M059J (cell line): Measurements from ENCODE around the gene CERT1. TPM values are rescaled to one million over a fixed set of nuclear protein-coding genes. Genes with fewer than 3 reads are reported as not detected.
"Not testable (repeated sequence)": the region's sequence is repeated elsewhere in the genome, so short reads cannot be mapped to it uniquely, and the experiment has no call there.

Experiments used
- DNase-seq: peaks from one replicate; pipeline ENCODE4 v3.0.0-alpha.2; 2012; ENCODE audit warnings: low read depth
- total RNA-seq: library from RNA; depleted of rRNA; stranded (reverse); fragments of >200 nt; shearing (Covaris generic); gene quantifications from 2 replicates; pipeline ENCODE4 v1.2.3, GENCODE V29; 2014; rRNA removed

CERT1 gene
- total RNA-seq, 1 experiment from 2014 or later, result 13.3 TPM

DNA sequence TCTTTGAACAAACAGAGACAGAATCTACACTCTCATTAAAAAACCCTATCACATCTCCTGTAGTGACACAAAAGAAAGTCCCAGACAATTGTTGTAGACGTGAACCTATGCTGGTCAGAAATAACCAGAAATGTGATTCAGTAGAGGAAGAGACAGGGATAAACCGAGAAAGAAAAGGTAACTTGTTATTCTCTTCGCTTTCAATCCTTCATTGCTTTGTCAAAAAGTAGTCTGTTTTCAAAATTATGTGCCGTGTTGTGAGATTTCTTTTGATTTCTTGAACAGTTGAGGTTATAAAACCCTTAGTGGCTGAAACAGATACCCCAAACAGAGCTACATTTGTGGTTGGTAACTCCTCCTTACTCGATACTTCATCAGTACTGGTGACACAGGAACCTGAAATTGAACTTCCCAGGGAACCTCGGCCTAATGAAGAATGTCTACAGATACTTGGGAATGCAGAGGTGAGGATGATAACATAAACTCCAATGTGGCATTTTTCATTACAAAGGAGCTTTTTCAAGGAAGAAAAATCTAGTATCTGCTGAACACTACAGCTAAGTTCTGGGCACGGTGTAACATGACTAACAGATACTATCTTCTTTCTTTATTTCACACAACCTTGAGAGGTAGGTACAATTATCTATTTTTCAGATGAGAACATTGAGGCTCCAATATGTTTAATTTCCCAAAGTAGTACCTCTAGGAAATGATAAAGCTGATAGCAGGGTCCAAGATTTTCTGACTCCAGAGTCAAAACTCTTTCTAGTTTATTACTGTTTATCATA lies 160.1 kb downstream of the CERT1 start:
- DNase-seq, result no peak

DNA sequence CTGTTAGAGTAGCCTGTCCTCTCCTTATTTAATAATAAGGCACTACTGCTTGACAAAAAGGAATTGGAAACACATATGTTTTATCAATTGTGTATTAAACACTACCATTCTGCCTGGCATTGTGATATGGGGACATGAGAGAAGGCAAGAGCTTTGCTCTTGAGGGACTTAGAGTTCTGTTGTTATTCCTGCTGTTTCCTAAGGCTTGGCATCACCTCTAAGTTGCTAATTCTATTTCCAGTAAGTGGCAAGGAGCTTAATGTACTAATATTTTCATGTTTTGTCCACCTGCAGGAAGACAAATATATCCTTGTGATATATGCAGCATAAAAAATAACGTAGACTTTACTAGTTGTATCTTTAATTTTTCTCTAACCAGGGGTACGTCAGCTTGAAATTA lies 161.8 kb downstream of the CERT1 start:
- DNase-seq, result no peak

DNA sequence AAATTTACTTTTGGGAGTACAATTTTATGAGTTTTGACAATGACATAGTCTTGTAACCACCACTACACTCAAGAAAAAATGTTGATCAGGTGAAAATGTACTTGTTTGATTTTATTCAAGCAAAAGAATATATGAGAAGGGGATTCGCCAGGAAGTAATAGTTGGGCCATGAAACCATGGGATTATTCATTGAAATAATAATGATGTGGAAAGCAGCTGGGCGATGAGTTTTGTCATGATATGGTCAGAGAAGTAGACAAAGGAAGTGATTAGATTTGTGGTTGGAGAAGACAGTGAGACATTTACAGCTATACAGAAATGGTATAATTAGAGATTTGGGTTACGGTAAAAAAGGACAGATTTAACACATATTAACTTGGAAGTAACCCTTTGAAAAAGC lies 163.2 kb downstream of the CERT1 start:
- no peak for DNase-seq

DNA sequence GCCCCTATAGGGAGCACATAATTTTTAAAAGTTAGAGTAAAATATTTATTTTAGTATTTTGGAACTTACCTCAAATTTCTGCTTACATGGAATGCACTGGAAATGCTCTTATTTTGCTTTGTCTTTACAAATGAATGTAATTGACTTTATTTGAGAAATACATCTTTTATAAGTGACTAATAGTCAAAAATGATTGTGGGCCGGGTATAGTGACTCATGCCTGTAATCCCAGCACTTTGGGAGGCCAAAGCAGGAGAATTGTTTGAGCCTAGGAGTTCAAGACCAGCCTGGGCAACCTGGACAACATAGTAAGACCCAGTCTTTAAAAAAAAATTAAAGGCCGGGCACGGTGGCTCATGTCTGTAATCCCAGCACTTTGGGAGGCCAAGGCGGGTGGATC lies 168.6 kb downstream of the CERT1 start:
- DNase-seq, result peak; percentile 32

DNA sequence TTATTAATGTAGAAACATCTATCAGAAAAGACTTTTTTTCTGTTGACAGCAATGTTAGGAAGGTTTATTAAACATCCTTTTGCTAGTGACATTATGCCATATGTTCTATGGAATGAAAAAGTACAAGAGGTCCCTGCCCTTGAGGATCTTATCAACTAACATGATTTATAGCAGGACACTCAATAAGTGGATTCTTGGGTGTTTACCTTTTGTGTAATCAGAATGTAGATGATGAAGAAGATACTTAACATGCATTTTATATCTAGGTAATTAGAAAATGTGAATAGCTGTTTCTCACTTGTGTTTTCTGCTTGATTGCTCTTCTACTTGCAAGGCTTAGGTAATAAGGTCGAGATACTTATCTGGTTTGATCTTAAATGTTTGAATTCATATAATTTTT lies 169.5 kb downstream of the CERT1 start:
- DNase-seq, result no peak

DNA sequence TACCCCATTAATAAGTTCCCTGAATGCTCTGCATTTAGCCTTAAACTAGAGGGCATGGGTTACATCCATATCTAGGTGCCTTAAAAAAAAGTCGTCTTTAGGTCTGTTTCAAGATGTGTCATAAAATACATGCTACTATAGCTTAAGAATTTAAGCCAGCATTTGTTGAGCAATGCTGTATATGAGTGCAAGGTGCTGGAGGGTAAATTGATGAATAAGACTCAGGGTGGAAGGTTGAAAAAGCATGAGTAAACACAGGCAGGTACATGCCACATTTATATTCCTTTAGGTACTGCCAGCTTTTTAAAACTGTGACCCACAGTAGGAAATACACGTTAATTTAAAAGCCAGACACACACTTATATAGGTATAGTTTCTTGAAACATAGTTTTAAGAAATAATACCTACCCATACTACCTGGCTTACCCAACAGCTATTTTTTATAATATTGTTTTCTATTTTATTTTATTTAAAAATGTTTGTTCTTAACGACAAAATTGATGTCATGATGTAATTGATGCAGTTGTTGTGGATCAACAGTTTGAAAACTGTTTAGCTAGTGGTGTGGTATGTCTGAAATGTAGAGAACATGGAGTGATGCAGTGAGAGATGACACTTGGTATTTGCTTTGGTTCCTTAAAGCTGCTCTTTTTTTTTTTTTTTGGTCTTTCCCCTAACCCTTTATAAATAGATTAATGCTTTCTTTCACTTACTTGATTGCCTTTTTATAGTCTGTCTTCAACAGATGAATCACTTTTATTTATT lies 170.5 kb downstream of the CERT1 start:
- no peak for DNase-seq

DNA sequence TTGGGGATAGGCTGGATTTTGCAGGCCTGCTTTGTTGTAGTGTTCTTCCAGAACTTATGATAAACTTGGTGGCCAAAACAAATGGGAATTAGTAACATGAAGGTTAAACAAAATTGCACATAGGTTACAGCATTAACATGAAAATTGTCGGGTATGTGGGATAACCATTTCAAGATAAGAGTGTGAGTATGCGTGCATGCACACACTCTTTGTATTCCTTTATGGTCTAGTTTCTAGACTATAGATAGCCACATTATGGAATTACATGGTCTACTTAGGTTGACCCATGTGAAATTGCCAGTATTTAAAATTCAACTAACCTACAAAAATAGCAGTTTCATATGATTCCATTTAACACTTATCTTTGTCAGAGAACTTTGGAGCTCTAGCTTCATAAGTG lies 173.0 kb downstream of the CERT1 start:
- no peak for DNase-seq

DNA sequence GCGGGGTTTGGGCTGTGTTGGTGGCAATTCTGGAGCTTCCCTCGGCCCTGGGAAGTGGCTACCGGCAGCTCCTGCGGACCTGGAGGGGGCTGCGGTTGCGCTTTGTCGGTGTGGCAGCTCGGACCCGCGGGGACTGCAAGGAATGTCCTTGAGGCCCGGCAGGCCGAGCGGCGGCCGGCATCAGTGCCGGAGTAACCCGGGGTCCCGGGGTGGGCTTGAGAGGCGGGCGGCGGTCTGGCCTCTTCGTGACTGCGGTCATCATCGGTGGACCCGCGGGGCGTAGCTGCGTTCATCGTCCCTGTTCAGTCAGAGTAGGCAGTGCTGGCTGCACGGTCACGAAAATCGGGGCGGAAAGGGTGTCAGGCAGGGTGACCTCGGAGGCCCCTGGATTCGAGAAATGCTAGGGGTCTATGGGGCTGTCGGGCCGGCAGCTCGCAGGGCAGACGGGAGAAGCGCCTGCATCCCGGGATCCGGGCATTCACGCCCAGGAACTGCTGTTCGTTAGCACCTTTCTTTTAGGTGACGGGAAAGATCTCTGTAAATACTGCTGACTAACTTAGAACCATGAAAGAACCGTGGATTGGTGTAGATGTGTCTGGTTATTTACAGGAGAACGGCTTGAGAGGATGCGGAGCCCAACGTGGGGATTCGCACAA lies 173.9 kb downstream of the CERT1 start:
- peak; percentile 34 for DNase-seq

DNA sequence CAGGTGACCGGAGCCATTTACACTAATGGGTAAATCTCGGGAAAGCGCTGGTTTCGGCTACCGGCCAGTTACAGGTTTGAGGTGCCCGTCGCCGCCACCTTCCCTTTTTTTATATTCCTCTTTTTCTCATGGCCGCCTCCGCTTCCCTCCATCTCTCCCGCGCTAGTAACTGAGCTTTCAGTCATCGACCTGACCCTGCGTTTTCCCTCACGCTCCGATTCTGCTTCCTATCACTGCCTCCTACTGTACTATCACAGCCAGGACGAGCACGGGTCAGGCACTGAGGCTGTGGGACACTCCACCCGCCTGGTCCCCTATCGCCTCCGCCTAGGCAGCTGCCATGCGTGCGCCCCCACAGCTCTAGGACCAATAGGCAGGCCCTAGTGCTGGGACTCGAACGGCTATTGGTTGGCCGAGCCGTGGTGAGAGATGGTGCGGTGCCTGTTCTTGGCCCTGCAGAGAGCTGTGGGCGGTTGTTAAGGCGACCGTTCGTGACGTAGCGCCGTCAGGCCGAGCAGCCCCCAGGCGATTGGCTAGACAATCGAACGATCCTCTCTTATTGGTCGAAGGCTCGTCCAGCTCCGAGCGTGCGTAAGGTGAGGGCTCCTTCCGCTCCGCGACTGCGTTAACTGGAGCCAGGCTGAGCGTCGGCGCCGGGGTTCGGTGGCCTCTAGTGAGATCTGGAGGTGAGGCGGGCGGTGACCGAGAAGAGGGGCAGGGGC lies 174.7 kb downstream of the CERT1 start, which contains the start of gene HMGCR:
HMGCR (plus strand) TSS at position 606 of the 722 bp plus-strand sequence. CDS start 5,386 bp downstream, outside the sequence.
- DNase-seq, result peak; percentile 100

DNA sequence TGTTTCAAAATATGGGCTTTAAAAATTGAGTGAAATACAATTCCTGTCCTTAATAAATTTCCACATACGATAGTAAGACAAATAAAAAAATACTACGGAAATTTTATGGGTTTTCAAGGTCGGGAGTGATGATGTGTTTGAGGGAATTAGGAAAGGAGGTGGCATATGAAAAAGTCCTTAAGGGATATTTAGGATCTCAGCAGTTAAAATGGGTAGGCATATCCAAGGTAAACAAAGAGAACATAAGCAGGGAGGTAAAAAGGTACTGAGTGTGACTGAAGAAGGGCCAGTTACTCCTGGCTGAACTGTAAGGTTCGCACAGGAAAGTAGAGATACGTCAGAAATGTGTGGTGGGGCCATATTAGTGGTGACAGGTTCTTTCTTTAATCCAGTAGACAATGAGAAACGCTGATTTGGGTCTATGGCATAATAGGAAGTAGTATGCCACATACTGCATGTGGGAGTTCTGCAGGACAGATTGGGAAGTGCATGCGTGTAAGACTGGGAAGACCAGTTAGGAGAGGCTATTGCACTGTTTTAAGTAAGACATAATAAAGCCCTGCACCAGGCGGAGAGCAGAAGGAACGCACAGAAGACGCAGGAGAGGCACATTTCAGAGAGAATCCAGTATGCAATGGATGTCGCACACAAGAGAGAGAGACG lies 175.3 kb downstream of the CERT1 start:
- DNase-seq, result peak; percentile 82

DNA sequence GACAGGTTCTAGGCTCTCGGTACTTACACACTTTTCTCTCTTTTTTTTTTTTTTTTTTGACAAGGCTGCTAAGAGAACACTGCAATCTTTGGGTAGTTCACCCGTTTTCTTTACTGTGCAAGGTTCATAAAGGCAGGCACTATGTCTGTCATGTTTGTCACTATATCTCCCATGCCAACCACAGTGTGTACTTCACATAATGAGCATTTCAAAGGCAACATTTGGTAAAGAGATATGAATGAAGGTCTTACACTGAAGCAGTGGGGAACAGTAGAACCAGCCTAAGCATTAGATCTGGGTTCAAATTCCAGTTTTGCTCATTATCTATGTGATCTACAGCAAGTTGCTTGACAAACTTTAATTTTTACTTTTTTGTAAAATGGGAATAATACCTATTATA lies 175.9 kb downstream of the CERT1 start:
- no peak for DNase-seq

DNA sequence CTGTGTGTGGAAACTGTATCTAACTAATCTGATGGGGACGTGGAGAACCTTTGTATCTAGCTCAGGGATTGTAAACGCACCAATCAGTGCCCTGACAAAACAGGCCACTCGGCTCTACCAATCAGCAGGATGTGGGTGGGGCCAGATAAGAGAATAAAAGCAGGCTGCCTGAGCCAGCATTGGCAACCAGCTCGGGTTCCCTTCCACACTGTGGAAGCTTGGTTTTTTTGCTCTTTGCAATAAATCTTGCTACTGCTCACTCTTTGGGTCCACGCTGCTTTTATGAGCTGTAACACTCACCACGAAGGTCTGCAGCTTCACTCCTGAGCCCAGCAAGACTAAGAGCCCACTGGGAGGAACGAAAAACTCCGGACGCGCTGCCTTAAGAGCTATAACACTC lies 177.0 kb downstream of the CERT1 start:
- DNase-seq, result not testable (repeated sequence)

DNA sequence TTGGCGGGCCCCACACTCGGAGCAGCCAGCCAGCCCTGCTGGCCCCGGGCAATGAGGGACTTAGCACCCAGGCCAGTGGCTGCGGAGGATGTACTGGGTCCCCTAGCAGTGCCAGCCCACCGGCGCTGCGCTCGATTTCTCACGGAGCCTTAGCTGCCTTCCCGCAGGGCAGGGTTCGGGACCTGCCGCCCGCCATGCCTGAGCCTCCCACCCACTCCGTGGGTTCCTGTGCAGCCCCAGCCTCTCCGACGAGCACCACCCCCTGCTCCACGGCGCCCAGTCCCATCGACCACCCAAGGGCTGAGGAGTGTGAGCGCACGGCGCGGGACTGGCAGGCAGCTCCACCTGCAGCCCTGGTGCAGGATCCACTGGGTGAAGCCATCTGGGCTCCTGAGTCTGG lies 177.7 kb downstream of the CERT1 start:
- DNase-seq, result not testable (repeated sequence)

DNA sequence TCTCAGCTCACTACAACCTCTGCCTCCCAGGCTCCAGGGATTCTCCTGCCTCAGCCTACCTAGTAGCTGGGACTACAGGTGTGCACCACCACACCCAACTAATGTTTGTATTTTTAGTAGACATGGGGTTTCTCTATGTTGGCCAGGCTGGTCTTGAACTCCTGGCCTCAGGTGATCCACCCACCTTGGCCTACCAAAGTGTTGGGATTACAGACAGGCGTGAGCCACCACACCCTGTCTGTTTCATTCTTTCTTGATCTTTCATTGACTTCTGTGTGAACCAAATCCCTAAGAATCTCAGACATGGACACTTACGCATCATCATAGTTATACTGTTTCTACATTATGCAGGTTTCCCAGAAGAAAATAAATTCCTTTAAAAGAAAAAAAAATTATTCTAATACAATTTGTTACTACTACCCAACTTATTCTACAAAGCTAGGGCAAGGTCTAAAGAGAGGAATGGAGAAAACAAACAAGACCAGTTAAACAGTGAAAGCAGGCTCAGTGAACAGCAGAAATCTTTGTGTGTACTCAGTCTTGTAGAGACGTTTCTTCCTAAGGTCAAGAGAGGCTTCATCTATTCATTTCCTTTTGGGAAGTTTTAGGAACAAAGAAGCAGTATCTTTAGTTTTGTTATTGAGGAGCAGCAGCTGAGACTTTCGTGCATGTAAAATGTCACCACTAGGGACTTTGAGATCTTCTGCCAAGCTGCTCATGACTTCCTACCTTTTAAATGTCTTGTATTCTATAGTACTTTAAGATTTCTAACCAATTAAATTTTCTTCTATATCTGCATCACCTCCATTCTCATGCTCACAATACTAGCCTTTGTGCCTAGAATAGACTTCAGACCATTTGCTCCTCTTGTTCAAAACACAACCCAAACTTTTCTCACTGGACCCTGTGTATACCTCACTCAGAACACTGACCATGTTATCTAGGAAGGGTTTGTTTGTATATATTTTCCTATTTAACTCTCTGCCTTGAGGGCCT lies 180.0 kb downstream of the CERT1 start:
- no peak for DNase-seq

DNA sequence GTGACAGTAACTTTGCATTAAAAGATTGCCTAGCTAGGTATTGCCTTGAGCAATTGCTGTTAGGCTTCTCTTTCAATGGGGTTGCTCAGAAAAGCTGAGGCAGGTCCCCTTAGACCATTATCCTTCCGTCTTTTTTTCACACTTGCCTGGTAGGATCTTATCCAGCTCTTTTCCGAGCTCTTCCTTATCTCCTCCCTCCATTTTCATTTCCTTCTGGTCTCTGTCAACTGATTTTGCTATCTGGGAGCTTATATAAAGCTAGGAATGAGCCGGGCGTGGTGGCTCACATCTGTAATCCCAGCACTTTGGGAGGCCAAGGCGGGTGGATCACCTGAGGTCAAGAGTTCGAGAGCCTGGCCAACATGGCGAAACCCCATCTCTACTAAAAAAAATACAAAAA lies 181.0 kb downstream of the CERT1 start:
- no peak for DNase-seq

Other genes starting within 250 kb of the CERT1 start
- gene HMGCR, start 174.4 kb downstream of the CERT1 start, total RNA-seq, result 68.4 and 154 TPM in 2 replicates
- 24.2 and 28.9 TPM in 2 replicates for gene POLK, start 262 bp upstream of the CERT1 start, total RNA-seq
- 0.05 TPM in 1 of 2 replicates, not detected in the other for gene ANKDD1B, start 99.8 kb upstream of the CERT1 start, total RNA-seq
- gene POC5, start 205.8 kb upstream of the CERT1 start, total RNA-seq, result 57.7 and 58.9 TPM in 2 replicates